Upper lobe of left lung (tissue), 6 donors: ENCODE data around the gene PLB1. TPM values are rescaled to one million over a fixed set of nuclear protein-coding genes. Genes with fewer than 3 reads are reported as not detected.
A peak's percentile ranks its signal among the peaks of the same experiment; 100 is the strongest.

ENCODE experiments used
- ATAC-seq, 2 donors: fragments of 200-7000 bp; cut with Tn5 transposase; one replicate each; pipeline ENCODE4 v1.9.1; 2022; ENCODE audit warnings: mild to moderate bottlenecking in 2 of 2, moderate library complexity in 2 of 2; ENCODE audit not compliant: low FRiP score in 2 of 2
- DNase-seq, 2 donors: peaks; one replicate each; pipeline ENCODE4 v3.0.0-alpha.2; 2019 to 2020
- H3K27ac ChIP-seq, 4 donors: fragments of 200-600 bp; sonication (generic); one replicate each; pipeline ENCODE4 v1.5.1; 2016 to 2019
- H3K27me3 ChIP-seq, 4 donors: fragments of 200-600 bp; sonication (generic); one replicate each; pipeline ENCODE4 v1.5.1; 2017 to 2019
- H3K36me3 ChIP-seq, 4 donors: fragments of 200-600 bp; sonication (generic); one replicate each; pipeline ENCODE4 v1.5.1; 2016 to 2019
- H3K4me1 ChIP-seq, 4 donors: fragments of 200-600 bp; sonication (generic); one replicate each; pipeline ENCODE4 v1.5.1; 2018 to 2019
- H3K4me3 ChIP-seq, 4 donors: fragments of 200-600 bp; sonication (generic); one replicate each; pipeline ENCODE4 v1.5.1; 2017 to 2019; ENCODE audit warnings: mild to moderate bottlenecking in 2 of 4, moderate library complexity in 1 of 4
- H3K9me3 ChIP-seq, 4 donors: fragments of 200-600 bp; sonication (generic); one replicate each; pipeline ENCODE4 v1.5.1; 2018 to 2019
- CTCF ChIP-seq, 6 experiments: fragments of 450-650 bp in 4 of 6; fragments of 200-600 bp in 2 of 6; sonication (generic) in 2 of 6; IDR thresholded peaks; one replicate each; pipeline ENCODE4 v1.5.1; 2016 to 2019; ENCODE audit warnings: antibody characterized with exemption in 6 of 6
- EP300 ChIP-seq, 4 donors: sonication (generic); formaldehyde crosslinking; IDR thresholded peaks; one replicate each; pipeline ENCODE4 v1.5.1; 2017; ENCODE audit warnings: antibody characterized with exemption in 4 of 4, control low read depth in 2 of 4
- POLR2A ChIP-seq, 4 donors: fragments of 450-650 bp; IDR thresholded peaks; one replicate each; pipeline ENCODE4 v1.5.1; 2016 to 2017; ENCODE audit warnings: antibody characterized with exemption in 4 of 4, mild to moderate bottlenecking in 2 of 4
- POLR2AphosphoS5 ChIP-seq, 2 donors: sonication (generic); formaldehyde crosslinking; IDR thresholded peaks; one replicate each; pipeline ENCODE4 v1.5.1; 2017; ENCODE audit warnings: antibody characterized with exemption in 2 of 2
- WGBS, 2 donors: methylation state at CpG; one replicate each; pipeline ENCODE4 v1.1.5; 2017 to 2018; 5-methylcytosine and 5-hydroxymethylcytosine counted together
- total RNA-seq, 6 donors: library from RNA; depleted of rRNA in 4 of 6; stranded (reverse); fragments of >200 nt in 4 of 6; gene quantifications; one replicate each; pipeline versions ENCODE4 v1.1.0 to v1.2.1, GENCODE V29; 2016 to 2021
- donor health status: DM: no; HTN: no; CAD: no; lungs with moderate emphysema.
- donor health status: DM: no; HTN: yes; CAD: no; lungs with severe emphysema.

PLB1 gene
- total RNA-seq, 6 donors from 2014 or later: 3.1 to 9.1 (median 5.4) TPM

- Histone ChIP-seq H3K4me3 (no peak overlapping the region), H3K4me1 (peaks cover 18 to 20% (median 18%) of the 10 kb centered on the region in 4 donors), H3K9me3 (no peaks in the 10 kb centered on the region), H3K27me3 (no peaks in the 10 kb centered on the region), H3K36me3 (no peaks in the 10 kb centered on the region), H3K27ac (no peak overlapping the region)
- TF ChIP-seq EP300 (IDR thresholded peaks at IDR 0.05): no peak
- TF ChIP-seq POLR2AphosphoS5 (IDR thresholded peaks at IDR 0.05): no peak
- TF ChIP-seq POLR2A (IDR thresholded peaks at IDR 0.05): no peak
- TF ChIP-seq CTCF (IDR thresholded peaks at IDR 0.05): no peak
- DNase-seq (no peak), ATAC-seq (no peak)
- 82 to 83% methylated on average over 5 to 18 of the region's 19 CpGs for WGBS, 2 donors
Measured at GRCh38 chr2:28451793-28452533, 43.9 kb upstream of the PLB1 start.

- Histone ChIP-seq H3K36me3 (no peaks in the 10 kb centered on the region), H3K4me3 (no peak overlapping the region), H3K4me1 (peaks cover 18 to 20% (median 18%) of the 10 kb centered on the region in 4 donors), H3K27ac (no peak overlapping the region), H3K27me3 (no peaks in the 10 kb centered on the region), H3K9me3 (no peaks in the 10 kb centered on the region)
- TF ChIP-seq EP300 (IDR thresholded peaks at IDR 0.05): no peak
- no peak for TF ChIP-seq POLR2AphosphoS5 (IDR thresholded peaks at IDR 0.05)
- TF ChIP-seq CTCF (IDR thresholded peaks at IDR 0.05): peak; percentile 89 to 96 (median 91)
- TF ChIP-seq POLR2A (IDR thresholded peaks at IDR 0.05): no peak
- DNase-seq: peak; percentile 75 to 87
- ATAC-seq: peak; percentile 81 to 82
- 34 to 48% methylated on average over 7 of the region's 7 CpGs for WGBS, 2 donors
Measured at GRCh38 chr2:28452534-28453081, 43.3 kb upstream of the PLB1 start.

GRCh38 chr2:28453396-28453795, 42.5 kb upstream of the PLB1 start:
- no peak for ATAC-seq
- Histone ChIP-seq H3K4me1 (peaks cover 18 to 20% (median 18%) of the 10 kb centered on the region in 4 donors), H3K36me3 (no peaks in the 10 kb centered on the region), H3K4me3 (no peak overlapping the region), H3K9me3 (no peaks in the 10 kb centered on the region), H3K27ac (no peak overlapping the region), H3K27me3 (no peaks in the 10 kb centered on the region)
- no peak for TF ChIP-seq EP300 (IDR thresholded peaks at IDR 0.05)
- TF ChIP-seq CTCF (IDR thresholded peaks at IDR 0.05): no peak
- TF ChIP-seq POLR2AphosphoS5 (IDR thresholded peaks at IDR 0.05): no peak
- no peak for TF ChIP-seq POLR2A (IDR thresholded peaks at IDR 0.05)
- WGBS, 2 donors: 96 to 97% methylated on average over 7 of the region's 8 CpGs
- no peak for DNase-seq

- Histone ChIP-seq H3K27me3 (no peaks in the 10 kb centered on the region), H3K4me1 (peaks cover 9 to 12% (median 10%) of the 10 kb centered on the region in 4 donors), H3K36me3 (no peaks in the 10 kb centered on the region), H3K27ac (peak overlapping the region in 1 of 4 donors; percentile 7), H3K9me3 (no peaks in the 10 kb centered on the region), H3K4me3 (no peak overlapping the region)
- peak in 1 of 2 donors; percentile 63 for ATAC-seq
- DNase-seq: no peak
- WGBS, 2 donors: 82 to 87% methylated on average over 6 to 14 of the region's 14 CpGs
- TF ChIP-seq CTCF (IDR thresholded peaks at IDR 0.05): no peak
- TF ChIP-seq POLR2AphosphoS5 (IDR thresholded peaks at IDR 0.05): no peak
- no peak for TF ChIP-seq POLR2A (IDR thresholded peaks at IDR 0.05)
- TF ChIP-seq EP300 (IDR thresholded peaks at IDR 0.05): no peak
Measured at GRCh38 chr2:28454016-28454930, 41.6 kb upstream of the PLB1 start.
